DND-41 (cell line): ENCODE data around the gene DDR1.

Experiments used
- CTCF ChIP-seq: IDR thresholded peaks from 2 replicates; pipeline ENCODE4 v1.5.1; 2012; ENCODE audit warnings: borderline replicate concordance, low read length, moderate library complexity, mild to moderate bottlenecking; ENCODE audit not compliant: poor library complexity, severe bottlenecking; ENCODE audit errors: extremely low read depth
- EZH2 ChIP-seq: IDR thresholded peaks from 3 replicates; pipeline ENCODE4 v1.6.1; 2012; ENCODE audit warnings: borderline replicate concordance, low read depth, mild to moderate bottlenecking, moderate library complexity, low read length, inconsistent platforms; ENCODE audit not compliant: severe bottlenecking

- no peak for TF ChIP-seq CTCF
- no peak for TF ChIP-seq EZH2
Observed at GRCh38 chr6:30857549-30857948, 26.8 kb upstream of the DDR1 start.
